ENCODE results near the gene RIPPLY3.

RIPPLY3 gene

GRCh38 chr21:37058261-37058660 is 51.8 kb downstream of the RIPPLY3 start:
- DNase-seq (ENCODE audit: low read depth in 1 of 2, low spot score in 1 of 2) = no peak

GRCh38 chr21:37059181-37059580 is 52.7 kb downstream of the RIPPLY3 start:
- no peak for DNase-seq (ENCODE audit: low read depth in 1 of 2, low spot score in 1 of 2)

- no peak for DNase-seq (ENCODE audit: low read depth in 1 of 2, low spot score in 1 of 2)
Measured at GRCh38 chr21:37060296-37060695, 53.8 kb downstream of the RIPPLY3 start.

- DNase-seq (ENCODE audit: low read depth in 1 of 2, low spot score in 1 of 2) = no peak
Measured at GRCh38 chr21:37061926-37062592, 55.6 kb downstream of the RIPPLY3 start.

GRCh38 chr21:37062593-37062935 is 56.1 kb downstream of the RIPPLY3 start:
- no peak for DNase-seq (ENCODE audit: low read depth in 1 of 2, low spot score in 1 of 2)

- DNase-seq (ENCODE audit: low read depth in 1 of 2, low spot score in 1 of 2) = no peak
Measured at GRCh38 chr21:37063433-37063832, 56.9 kb downstream of the RIPPLY3 start.

- DNase-seq (ENCODE audit: low read depth in 1 of 2, low spot score in 1 of 2) = no peak
Measured at GRCh38 chr21:37064841-37065240, 58.3 kb downstream of the RIPPLY3 start.

GRCh38 chr21:37065561-37066177 is 59.2 kb downstream of the RIPPLY3 start:
- DNase-seq (ENCODE audit: low read depth in 1 of 2, low spot score in 1 of 2) = no peak
